COLO668 (cell line): Measurements from ENCODE around the gene KIAA0753.

ENCODE experiments used
- DNase-seq: peaks from one replicate; lab custom pipeline; 2025; ENCODE audit not compliant: unreplicated experiment; lab: John Stamatoyannopoulos, UW

The KIAA0753 gene

GRCh38 chr17:6643451-6644125 is 3.1 kb upstream of the KIAA0753 start:
- no peak for DNase-seq

- DNase-seq = no peak
Observed at GRCh38 chr17:6642592-6642991, 2.1 kb upstream of the KIAA0753 start.

GRCh38 chr17:6641247-6641863 is 844 bp upstream of the KIAA0753 start:
- DNase-seq = peak; percentile 9

GRCh38 chr17:6639586-6640535 is 650 bp downstream of the KIAA0753 start:
- DNase-seq = peak; percentile 37

- no peak for DNase-seq
Observed at GRCh38 chr17:6639014-6639585, 1.4 kb downstream of the KIAA0753 start.

- DNase-seq = no peak
Observed at GRCh38 chr17:6638046-6638908, 2.2 kb downstream of the KIAA0753 start.

- no peak for DNase-seq
Observed at GRCh38 chr17:6637458-6637840, 3.1 kb downstream of the KIAA0753 start.

GRCh38 chr17:6636616-6637457 is 3.7 kb downstream of the KIAA0753 start:
- no peak for DNase-seq

- DNase-seq = no peak
Observed at GRCh38 chr17:6636105-6636504, 4.4 kb downstream of the KIAA0753 start.

GRCh38 chr17:6633263-6633662 is 7.2 kb downstream of the KIAA0753 start:
- DNase-seq = no peak

- DNase-seq = no peak
Observed at GRCh38 chr17:6632530-6632929, 8.0 kb downstream of the KIAA0753 start.

GRCh38 chr17:6630390-6630789 is 10.1 kb downstream of the KIAA0753 start:
- no peak for DNase-seq

GRCh38 chr17:6627019-6627418 is 13.5 kb downstream of the KIAA0753 start:
- no peak for DNase-seq

- no peak for DNase-seq
Observed at GRCh38 chr17:6626616-6627015, 13.9 kb downstream of the KIAA0753 start.

GRCh38 chr17:6623941-6624340 is 16.6 kb downstream of the KIAA0753 start:
- DNase-seq = no peak

- DNase-seq = no peak
Observed at GRCh38 chr17:6611231-6611630, 29.3 kb downstream of the KIAA0753 start.

GRCh38 chr17:6610011-6610410 is 30.5 kb downstream of the KIAA0753 start:
- DNase-seq = no peak

GRCh38 chr17:6608321-6608720 is 32.2 kb downstream of the KIAA0753 start:
- DNase-seq = no peak

- DNase-seq = no peak
Observed at GRCh38 chr17:6605142-6605541, 35.4 kb downstream of the KIAA0753 start.
